CD4-positive, alpha-beta T cell treated with Interleukin-15 for 4 hours (primary cell): ENCODE measurements around the gene GABRR1.

Experiments used
- DNase-seq: peaks from one replicate; pipeline ENCODE4 v3.0.0-alpha.2; 2020; ENCODE audit warnings: low spot score

Gene GABRR1

DNA sequence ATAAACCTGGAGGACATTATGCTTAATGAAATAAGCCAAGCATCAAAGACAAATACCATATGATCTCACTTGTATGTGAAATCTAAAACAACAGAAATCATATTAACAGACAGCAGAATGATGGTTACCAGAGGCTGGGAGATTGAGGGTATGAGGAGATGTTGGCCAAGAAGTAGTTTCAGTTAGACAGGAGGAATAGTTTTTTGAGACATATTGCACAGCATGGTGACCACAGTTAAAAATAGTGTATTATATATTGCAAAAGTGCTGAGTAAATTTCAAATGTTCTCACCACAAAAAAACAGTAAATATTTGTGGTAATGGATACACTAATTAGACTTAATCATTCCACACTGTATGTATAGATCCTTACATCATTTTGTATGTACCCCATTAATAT is 1.8 kb downstream of the GABRR1 start:
- DNase-seq, result no peak

DNA sequence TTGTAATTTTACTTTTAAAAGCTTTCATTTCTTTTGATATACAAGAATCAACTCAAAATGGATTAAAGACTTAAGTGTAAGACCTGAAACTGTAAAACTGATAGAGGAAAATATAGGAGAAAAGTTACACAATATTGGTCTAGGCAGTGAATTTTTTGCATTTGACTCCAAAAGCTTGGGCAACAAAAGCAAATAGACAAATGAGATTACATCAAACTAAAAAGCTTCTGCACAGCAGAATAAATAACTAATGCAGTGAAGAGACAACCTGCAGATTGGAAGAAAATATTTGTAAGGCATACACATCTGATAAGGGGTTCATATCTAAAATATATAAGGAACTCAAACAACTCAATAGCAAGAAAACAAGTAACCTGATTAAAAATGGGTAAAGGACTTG is 3.0 kb downstream of the GABRR1 start:
- no peak for DNase-seq

DNA sequence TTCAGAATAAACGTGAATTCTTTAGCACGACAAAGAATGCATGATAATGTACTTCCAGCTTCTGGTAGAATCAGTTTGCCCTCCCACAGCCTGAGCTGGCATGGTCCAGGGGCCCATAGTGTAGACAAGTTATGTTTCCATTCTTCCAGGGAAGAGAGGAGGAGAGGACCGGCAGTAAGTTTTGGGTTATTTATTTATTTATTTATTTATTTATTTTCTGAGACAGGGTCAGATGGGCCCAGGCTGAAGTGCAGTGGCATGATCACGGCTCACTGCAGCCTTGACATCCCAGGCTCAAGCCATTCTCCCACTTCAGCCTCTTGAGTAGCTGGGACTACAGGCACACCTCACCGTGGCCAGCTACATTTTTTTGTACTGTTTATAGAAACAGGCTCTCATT is 4.7 kb downstream of the GABRR1 start:
- DNase-seq, result no peak

DNA sequence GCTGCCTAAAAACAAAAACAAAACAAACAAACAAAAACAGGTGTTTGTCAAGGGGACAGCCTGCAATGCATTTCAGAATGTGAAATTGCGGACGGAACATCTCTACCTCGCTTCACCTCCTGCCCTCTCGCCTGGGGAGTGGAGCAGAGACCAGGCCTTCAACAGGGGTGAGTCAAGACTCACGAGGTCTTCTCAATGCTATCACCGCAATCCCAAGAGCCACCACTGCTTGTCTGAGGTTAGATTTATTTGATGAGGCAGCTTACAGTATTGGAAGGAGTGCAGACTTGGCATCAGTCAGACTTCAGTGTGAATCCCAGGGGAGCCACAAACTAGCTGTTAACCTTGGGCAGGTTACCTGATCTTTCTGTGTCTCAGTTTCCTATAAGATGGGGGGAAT is 7.7 kb downstream of the GABRR1 start:
- DNase-seq, result no peak

DNA sequence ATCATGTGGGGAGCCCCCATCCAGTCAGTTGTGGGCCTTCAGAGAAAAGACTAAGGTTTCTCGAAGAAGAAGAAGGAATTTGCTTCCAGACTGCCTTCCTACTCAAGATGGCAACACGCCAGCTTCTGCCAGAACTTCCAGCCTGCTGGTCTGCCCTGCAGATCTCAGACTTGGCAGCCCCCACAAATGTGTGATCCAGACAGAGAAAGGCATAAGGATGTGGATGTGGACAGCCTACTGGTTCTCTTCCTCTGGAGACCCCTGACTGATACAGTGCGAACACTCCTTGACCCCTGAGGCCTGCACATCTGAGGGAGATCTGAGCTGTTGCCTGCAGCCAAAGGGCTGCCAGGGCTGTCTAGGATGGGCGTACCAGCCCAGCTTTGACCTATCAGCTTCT is 8.6 kb downstream of the GABRR1 start:
- no peak for DNase-seq

DNA sequence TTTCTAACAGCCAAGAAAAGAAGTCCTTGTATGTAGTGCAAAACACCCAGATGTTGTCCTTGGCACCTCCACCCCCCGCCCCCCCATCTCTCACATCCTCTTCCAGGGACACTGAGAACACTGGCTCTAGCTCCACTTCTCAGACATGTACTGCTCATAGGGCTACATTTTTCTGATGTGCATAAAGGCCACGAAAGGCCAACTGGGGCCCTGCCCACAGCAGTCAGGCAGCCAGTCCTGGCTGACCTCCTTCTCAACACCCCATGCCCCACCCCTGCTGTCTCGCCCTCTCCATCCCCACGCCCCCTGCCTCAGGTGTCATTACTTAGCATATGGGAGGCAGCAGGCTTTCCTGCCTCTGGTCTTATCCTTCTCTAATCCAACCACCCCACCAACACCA is 11.3 kb downstream of the GABRR1 start:
- no peak for DNase-seq

DNA sequence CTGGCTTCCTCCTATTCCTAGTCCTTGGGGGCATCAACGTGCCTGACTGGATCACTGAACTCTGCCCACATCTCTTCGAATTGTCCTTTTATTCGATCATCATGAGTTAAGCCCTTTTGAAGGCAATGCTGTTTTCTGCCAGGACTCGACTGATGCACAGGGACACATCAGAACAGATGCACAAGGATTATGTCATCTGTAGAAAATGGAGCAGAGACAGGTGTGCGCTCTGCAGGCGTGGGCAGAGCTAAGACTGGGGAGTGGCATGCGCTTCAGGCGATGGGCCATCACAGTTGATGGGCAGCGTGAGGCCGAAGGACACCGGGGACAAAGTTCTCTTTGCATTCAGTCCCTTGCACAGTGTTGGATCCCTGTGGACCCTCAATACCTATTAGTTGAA is 13.1 kb downstream of the GABRR1 start:
- DNase-seq, result no peak

DNA sequence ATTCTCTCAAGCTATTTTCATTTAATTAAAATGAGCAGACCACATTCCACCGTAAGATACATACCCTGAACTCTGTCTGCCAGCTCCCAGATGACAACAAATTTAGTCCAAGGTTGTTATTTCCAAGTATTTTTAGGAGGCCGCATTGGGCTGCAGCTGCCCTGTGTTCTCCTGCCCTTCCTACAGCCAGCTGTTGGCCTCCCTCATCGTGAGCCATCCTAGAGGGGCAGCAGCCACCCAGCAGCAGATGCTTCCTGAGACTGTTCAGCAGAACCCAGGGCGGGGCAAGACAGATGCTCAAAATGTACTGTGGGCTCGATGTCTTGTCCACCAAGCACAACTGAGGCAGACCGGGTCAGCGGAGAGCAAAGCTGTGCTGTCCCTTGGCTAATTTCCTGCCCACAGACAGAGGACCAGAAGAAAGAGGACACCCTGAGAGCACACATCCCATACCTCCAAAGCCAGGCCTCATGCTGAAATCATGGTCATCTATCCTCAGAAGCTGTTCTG is 16.4 kb downstream of the GABRR1 start:
- no peak for DNase-seq

DNA sequence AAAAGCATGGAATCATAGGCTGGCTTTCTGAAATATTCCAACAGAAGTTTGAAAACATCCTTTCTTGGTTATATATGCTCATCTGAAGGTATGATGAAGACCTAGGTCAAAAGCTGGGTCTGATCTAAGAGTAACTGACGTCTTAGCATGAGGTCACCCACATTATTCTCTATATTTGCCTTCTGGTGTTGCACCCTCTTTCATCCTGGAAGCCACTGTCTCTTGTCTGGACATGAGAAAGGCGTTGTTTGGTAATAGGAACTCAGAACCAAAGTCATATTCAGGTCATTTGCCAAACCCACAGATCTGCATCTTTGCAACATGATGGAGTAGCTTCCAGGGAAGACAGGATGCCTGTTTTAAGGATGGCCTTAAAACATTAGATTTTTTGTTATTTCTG is 17.6 kb downstream of the GABRR1 start:
- DNase-seq, result no peak

DNA sequence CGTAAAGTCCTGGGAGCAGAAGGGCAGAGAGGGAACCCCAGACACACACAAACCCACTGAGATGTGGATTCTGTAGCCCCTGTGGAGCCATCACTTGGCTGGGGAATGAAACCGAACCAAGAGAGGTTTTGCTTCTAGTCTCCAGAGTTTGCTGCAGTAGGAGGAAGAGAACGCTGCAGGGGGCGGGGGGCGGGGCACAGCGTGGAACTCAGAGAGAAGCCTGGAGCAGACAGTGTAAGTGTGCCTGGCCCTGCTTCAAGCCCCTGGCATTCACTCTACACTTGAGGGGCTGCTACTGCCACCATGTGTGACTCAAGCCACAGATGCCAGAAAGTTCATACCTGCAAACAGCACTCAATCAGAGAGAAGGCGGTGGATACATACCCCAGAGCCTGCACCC is 18.9 kb downstream of the GABRR1 start:
- no peak for DNase-seq

DNA sequence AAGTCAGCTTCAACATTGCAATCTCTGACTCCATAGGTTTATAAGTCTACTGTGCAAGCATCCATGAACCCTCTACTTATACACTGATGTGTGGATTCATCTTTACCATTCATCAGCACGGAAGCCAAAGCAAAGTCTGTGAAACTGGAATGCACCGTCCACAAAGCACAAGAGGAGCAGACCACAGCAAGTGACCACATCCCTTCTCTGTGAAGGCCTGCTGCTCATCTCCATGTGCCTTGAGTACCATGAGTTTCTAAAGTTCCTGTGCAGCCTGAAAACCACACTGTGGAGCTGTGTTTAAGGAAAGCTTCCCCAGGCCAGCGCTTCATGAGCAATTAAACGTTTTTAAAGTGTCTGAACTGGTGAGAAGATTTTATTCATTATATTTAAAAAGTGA is 20.0 kb downstream of the GABRR1 start:
- DNase-seq, result no peak

DNA sequence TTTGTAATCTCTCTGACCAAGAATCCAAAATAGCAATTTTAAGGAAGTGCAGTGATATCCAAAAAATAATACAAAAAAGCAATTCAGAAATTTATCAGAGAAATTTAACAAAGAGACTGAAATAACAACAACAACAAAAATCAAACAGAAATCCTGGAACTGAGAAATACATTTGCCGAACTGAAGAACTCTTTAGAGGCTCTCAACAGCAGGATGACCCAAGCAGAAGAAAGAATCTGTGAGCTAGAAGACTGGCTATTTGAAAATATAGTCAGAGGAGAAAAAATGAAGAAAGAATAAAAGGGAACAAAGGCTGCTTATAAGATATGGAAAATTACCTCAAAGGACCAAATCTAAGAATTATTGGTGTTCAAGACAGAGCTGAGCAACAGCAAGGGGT is 22.6 kb downstream of the GABRR1 start:
- DNase-seq, result no peak

DNA sequence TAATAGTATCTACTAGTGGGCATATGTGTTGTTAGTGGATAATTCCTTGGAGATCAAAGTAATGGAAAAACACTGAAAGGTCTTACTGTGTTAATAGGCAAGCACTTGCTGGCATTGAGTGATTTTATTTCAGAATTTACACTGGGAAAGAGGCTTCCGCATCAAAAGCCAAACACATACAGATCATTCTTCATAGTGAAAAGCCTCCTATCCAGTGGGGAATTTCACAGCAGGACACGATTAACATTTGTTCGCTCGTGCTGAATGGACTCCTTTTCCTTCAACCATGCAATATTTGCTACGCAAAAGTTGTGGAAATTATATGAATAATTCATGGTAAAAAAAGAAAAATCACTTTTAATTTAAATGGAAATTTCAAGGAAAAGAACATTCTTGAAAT is 26.4 kb downstream of the GABRR1 start:
- no peak for DNase-seq

DNA sequence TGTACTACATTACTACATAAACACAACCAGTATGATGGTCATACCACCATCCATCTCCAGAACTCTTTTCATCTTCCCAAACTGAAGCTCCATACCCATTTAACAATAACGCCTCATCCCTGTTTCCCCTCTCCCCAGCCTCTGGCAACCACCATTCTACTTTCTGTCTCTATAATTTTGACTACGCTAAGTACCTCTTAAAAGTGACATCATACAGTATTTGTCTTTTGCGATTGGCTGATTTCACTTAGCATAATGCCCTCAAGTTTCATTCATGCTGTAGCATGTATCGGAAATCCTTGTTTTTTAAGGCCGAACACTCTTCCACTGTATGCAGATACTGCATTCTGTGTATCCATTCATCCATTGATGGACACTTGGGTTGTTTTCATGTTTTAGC is 29.7 kb downstream of the GABRR1 start:
- DNase-seq, result no peak

DNA sequence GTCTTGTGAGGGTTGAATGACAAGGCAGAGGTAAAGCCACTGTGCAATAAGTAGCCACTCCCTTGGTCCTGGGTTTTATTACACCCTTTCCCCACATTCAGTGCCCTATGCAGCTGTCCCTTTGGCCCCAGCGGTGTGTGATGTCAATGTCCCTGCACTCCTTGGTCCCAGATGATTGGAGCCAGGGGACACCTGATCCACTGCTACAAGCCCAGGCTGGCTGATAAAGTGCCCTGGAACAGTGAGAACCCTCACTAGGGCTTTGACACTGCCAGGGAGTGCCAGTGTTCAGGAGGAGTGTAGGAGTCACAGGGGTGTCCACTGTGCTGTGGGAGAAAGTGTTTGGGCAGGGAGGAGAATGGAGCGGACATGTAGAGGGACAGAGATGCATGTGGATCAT is 30.4 kb downstream of the GABRR1 start:
- no peak for DNase-seq

DNA sequence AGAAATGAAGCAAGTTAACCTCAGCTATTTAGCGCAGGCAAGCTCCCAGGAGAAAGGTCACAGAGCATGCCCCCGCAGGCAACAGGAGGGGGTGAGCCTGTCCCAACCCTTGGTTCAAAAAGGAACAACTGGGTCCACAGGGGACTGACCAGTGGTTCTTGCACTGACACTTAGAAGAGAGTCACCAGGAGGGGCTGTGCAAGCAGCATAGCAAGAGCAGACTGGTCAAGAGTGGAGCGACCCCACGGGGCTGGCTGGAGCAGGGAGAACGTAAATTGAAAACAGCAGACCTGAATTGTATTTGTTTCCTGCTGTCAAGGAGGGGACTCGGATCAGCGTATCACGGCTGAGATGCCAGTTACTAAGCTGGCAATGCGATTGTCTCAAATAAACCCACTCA is 32.8 kb downstream of the GABRR1 start:
- DNase-seq, result no peak

DNA sequence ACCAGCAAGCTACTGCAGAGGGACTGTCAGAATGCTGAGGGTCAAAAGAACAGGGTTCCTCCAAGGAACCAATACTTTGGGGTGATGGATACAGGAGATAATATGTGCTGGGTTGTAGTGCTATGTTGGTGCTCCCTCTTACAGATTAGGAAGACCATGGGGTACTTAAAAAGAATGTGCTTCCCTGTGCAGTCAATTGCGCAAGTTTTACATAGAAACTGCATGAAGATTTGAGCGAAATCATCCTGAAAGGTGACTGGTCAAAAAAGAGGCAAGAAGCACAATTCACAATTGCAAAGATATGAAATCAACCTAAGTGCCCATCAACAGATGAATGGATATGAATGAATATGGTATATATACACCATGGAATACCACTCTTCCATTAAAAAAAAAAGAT is 33.9 kb downstream of the GABRR1 start:
- no peak for DNase-seq

DNA sequence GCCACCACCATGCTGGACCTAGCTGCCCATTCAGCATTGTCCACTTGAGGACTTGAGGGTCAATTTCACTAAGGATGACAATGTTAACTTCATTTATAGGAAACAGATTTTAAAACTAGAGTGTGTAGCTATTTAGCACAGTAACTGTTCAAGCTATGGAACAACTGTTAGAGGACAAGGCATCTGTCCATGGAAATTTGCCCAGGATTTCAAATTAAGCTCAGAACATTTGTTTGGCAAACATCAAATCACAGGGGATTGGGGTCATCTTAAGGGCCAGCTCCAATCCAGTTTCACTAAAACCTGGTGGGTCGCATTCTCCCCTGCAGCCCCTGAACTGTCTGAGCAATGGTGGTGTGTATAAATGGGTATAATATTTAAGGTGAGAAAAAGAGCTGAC is 36.2 kb downstream of the GABRR1 start:
- DNase-seq, result no peak

DNA sequence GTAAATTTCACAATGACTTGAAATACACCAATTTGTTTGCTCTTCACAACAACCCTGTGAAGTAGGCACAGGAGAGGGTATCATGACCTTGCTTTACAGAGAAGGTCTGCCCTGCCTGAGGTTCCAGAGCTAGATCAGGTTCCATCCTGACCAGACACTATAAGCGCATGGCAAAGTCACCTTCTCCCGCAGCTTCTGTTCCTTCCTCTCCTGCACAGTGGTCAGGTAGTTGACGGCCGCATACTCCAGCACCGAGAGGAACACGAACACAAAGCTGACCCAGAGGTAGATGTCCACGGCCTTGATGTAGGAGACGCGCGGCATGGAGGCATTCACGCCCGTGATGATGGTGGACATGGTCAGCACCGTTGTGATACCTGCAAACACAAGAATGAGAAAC is 37.0 kb downstream of the GABRR1 start:
- no peak for DNase-seq

DNA sequence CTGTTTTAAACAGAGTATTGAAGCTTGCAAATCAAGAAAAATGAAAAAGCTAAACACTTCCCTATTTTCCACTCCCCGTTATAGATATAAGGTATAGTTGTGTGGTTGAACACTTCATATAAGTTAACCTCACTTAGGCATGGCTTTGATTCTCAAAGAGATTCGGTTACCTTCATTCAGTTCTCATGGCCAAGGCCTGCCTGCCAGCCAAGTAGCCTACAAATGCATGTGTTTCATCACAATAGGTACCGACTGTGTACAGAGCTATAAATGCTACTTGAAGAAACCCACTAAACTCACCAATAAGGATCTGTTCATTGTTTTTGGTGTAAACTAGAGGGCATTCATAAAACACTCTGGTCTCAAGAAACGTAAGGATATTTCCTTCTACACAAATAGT is 43.5 kb downstream of the GABRR1 start:
- no peak for DNase-seq

DNA sequence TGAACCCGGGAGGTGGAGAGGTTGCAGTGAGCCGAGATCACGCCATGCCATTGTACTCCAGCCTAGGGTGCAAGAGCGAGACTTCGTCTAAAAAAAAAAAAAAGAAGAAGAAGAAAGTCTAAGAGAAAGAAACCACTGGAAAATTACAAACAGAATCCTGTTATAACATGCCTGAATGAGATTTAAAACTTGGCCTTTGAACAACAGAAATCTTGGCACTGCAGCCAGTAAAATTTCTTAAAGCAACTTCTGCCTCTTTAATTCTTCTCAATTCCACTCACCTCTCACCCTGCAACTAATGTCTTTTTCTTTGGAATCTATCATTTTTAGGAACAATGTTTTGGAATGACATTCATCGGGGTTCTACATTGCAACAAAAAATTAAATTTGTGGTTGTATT is 45.0 kb downstream of the GABRR1 start:
- DNase-seq, result no peak

DNA sequence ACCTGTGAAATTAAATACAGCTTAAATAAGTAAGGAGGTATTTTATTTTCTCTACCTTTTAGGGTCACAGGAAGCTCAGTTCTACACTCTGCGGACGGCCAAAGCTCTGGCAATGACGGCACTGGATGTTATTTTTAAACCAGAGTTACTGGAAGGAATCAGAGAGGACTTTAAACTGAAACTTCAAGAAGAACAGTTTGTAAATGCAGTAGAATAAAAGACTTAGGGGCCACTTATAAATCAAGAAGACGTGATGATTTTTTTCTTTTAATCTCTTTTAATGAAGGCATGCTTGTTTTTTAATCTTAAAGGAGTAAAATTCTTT is 55.1 kb downstream of the GABRR1 start:
- DNase-seq, result no peak

DNA sequence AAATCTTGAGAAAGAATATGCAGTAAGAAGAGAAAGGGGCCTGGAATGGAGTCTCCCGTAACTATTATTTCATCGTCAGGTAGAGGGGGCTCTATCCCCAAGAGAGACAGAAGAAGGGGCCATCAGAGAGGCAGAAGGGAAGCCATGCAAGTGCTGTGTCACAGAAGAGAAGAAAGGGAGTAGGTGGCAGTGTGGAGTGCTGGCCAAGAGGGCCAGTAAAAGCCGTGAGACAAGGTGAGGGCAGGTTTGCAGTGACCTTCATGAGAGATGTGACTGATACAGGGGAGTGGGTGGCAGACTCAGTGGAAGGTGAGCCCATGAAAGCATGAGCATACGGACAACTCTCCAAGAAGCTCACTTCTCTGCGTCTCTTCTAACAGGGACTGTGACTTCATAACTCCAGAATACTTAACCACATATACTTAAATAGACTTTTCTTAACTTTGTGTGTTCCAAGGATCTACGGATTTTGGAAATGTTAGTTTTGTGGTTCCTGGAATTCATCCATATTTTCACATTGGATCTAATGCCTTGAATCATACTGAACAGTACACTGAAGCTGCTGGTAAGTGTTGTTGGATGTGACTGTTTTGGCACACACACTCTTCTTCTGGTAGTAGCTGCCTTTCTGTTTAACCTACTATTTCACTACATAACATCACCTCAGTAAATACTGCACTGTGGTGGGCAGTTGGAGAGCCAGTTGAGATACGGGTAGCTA is 55.7 kb downstream of the GABRR1 start:
- DNase-seq, result no peak

DNA sequence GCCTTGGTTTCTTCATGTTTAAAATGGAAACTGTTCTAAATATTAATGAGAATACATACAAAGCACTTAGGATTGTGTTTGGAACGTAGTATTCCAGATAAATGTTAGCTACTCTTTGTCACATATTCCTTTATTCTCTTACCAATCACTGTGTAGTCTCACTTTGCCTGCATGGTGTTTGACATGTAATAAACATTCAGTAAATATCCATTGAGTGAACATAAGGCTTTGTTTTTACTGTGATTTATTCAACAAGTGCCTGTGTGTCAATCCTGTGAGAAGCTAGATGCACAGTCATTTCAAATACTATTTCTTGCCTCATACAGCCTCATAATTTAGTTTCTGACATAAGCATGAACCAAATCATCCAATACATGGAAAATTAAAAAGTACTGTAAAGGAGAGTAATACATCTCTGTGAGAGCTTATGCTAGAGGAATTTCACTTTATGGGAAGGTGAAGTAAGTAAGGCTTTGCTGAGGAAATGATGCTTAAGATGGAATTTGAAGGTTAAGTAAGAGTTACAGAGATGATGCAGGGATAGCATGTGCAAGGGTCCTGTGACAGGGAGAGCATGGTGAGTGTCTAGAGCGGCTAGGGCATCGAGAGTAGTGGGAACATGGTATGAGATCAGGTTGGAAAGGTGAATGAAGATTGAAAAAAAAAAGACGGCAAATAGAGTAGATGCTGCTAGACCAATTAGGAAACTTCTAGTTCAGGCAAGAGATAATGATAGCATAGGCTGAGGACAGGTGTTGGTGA is 56.6 kb downstream of the GABRR1 start:
- DNase-seq, result no peak
